ENCODE results near the gene CLCN7.

The CLCN7 gene

DNA sequence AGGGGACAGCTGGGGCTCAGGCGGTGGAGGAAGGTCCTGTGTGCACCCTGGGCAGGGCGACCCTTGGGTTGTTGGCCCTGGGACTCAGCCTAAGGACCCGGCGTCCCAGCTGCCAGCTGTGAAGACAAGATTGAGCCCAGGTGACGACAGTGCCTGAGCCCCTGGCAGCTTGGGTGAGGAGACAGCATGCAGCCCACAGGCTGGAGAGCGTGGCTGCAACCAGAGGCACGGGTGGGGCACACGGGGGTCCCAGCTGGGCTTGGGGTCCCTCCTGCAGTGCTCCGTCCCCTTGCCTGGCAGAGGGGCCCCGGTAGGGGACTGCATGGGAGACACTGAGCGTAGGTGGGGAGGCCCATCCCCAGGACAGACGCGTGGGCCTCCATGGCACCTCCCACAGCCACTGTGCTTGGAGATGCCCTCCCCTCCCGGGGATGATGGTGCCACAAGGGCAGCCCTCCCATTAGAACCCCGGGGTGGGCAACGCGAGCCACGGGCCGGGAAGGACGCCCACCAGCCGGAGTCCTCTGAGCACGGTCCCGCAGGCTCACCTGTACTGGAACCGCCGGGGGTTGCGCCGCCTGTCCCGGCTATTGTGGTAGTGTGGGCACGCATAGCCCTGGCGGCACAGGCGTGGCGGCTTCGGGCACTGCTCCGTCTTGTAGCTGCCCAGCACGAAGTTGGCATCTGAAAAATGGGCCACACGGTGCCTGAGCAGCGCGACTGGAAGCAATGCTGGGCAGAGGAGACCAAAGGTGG, 75.8 kb downstream of the CLCN7 start:
- no peak for DNase-seq

DNA sequence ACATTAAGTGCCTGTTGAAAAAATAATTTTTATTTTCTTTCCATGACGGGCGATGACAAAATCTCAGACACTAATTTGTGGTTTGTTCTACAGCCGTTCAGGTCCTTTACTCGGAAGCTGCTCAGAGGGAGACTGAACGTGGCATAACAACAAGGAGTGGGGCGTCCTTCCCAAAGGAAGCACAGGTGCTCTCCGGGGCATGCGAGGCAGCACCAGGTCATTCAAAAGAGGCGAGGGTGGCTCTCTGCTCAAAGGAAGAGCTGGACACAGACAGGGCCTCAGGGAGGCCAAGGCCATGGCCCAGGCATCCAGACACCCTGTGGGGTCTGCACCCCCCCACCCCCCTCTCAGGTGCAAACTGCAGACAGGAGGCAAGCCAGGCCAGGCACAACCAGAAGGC, 76.5 kb downstream of the CLCN7 start:
- no peak for DNase-seq

GRCh38 chr16:1397779-1398178, 77.0 kb downstream of the CLCN7 start:
- DNase-seq: no peak

GRCh38 chr16:1395444-1396031, 79.3 kb downstream of the CLCN7 start:
- DNase-seq: no peak
